Natural killer cell (primary cell): Measurements from ENCODE around the gene MPZ. TPM values are rescaled to one million over a fixed set of nuclear protein-coding genes. Genes with fewer than 3 reads are reported as not detected.

Experiments
- ATAC-seq, 3 donors: fragments of 150-1000 bp in 2 of 3; fragments of 200-7000 bp in 1 of 3; cut with Tn5 transposase; 1 replicate in 1 of 3; 2 replicates in 2 of 3; pipeline ENCODE4 v1.10.0; 2021; ENCODE audit warnings: mild to moderate bottlenecking in 2 of 3, moderate library complexity in 2 of 3
- DNase-seq, 2 donors: peaks; one replicate each; pipeline versions ENCODE4 v3.0.0 to v3.0.0-alpha.2; 2013 to 2021; ENCODE audit warnings: mixed read lengths in 1 of 2
- H3K27ac ChIP-seq: one replicate; pipeline ENCODE4 v1.5.1; 2013; ENCODE audit warnings: mild to moderate bottlenecking, low read length
- H3K27me3 ChIP-seq: one replicate; pipeline ENCODE4 v1.6.1; 2013; ENCODE audit warnings: low read length; ENCODE audit not compliant: control insufficient read depth, insufficient read depth
- H3K36me3 ChIP-seq: one replicate; pipeline ENCODE4 v1.6.1; 2013; ENCODE audit warnings: low read length; ENCODE audit not compliant: control insufficient read depth, insufficient read depth
- H3K4me1 ChIP-seq: one replicate; pipeline ENCODE4 v1.6.1; 2013; ENCODE audit warnings: low read length; ENCODE audit not compliant: control insufficient read depth, insufficient read depth
- H3K4me3 ChIP-seq: one replicate; pipeline ENCODE4 v1.5.1; 2013; ENCODE audit warnings: low read length
- H3K9me3 ChIP-seq: one replicate; pipeline ENCODE4 v1.6.1; 2013; ENCODE audit warnings: low read length; ENCODE audit not compliant: control insufficient read depth, insufficient read depth
- H3K27ac Mint-ChIP-seq, 2 donors: one replicate each; pipeline ENCODE4 v1.8.0; 2022; ENCODE audit warnings: mild to moderate bottlenecking in 2 of 2, mixed read lengths in 2 of 2, moderate library complexity in 1 of 2
- H3K27me3 Mint-ChIP-seq, 2 donors: one replicate each; pipeline ENCODE4 v1.8.0; 2022; ENCODE audit warnings: low read depth in 2 of 2, mixed read lengths in 2 of 2
- H3K36me3 Mint-ChIP-seq: one replicate; pipeline ENCODE4 v1.8.0; 2022; ENCODE audit warnings: mixed read lengths
- H3K4me1 Mint-ChIP-seq, 2 donors: one replicate each; pipeline ENCODE4 v1.8.0; 2022; ENCODE audit warnings: mixed read lengths in 2 of 2
- H3K4me3 Mint-ChIP-seq: one replicate; pipeline ENCODE4 v1.8.0; 2022; ENCODE audit warnings: mild to moderate bottlenecking, moderate library complexity, mixed read lengths
- H3K9me3 Mint-ChIP-seq, 2 donors: one replicate each; pipeline ENCODE4 v1.8.0; 2022; ENCODE audit warnings: mixed read lengths in 2 of 2
- WGBS: methylation state at CpG from one replicate; pipeline ENCODE4 v1.1.7; 2013; ENCODE audit warnings: missing lambda C conversion rate; ENCODE audit not compliant: insufficient coverage; 5-methylcytosine and 5-hydroxymethylcytosine counted together
- intact Hi-C: fragments of 100-400 bp; cut with micrococcal nuclease; formaldehyde crosslinking; loops from one replicate; pipeline ENCODE4 v1.14.2; 2022
- total RNA-seq, 4 donors: library from RNA; stranded (reverse); fragments of 120-200 nt in 1 of 4; gene quantifications; one replicate each; pipeline versions ENCODE4 v1.2.3 to v1.2.4, GENCODE V29; 2013 to 2022
- TF ChIP-seq, protein P1 (sequence below): fragments of 200-600 bp; IDR thresholded peaks from one replicate; pipeline ENCODE4 v1.8.0; 2022; ENCODE audit warnings: antibody characterized with exemption

Gene MPZ
- total RNA-seq, 3 donors from 2014 or later (not counting 1 experiment from before 2014, with no cell fraction given), result 4.6 to 9.0 (median 8.7) TPM

DNA sequence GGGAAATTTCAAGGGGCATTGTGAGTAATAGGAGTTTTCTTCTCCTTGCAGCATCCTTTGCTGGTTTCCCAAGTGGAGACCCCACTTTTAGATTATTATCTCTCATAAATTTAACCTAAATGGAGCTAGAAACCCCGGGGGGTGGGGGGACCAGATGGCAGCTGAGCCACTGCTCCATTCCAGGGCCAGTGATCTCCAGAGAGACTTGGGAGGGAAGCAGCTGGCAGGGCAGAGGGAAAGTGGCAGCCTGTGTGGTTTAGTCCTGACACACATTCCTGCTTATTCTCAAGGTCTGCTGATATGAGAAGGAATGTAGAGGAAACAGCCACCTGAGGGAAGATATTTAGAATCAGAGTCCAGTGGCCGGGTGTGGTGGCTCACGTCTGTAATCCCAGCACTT is 34.9 kb downstream of the MPZ start:
- Mint-ChIP-seq H3K27ac (no peak overlapping the region), H3K36me3 (no peaks in the 10 kb centered on the region), H3K4me1 (no peaks in the 10 kb centered on the region), H3K27me3 (peaks cover 20 to 23% of the 10 kb centered on the region in 2 donors), H3K4me3 (no peak overlapping the region), H3K9me3 (no peaks in the 10 kb centered on the region)
- intact Hi-C loops, result no loop called here
- Histone ChIP-seq H3K27me3 (peaks cover 3% of the 10 kb centered on the region), H3K9me3 (no peaks in the 10 kb centered on the region), H3K36me3 (no peaks in the 10 kb centered on the region), H3K4me3 (no peak overlapping the region), H3K27ac (no peak overlapping the region), H3K4me1 (no peaks in the 10 kb centered on the region)
- ATAC-seq, result no peak
- no peak for DNase-seq
- 89% methylated on average over 3 of the region's 3 CpGs for WGBS
- TF ChIP-seq, protein P1, sequence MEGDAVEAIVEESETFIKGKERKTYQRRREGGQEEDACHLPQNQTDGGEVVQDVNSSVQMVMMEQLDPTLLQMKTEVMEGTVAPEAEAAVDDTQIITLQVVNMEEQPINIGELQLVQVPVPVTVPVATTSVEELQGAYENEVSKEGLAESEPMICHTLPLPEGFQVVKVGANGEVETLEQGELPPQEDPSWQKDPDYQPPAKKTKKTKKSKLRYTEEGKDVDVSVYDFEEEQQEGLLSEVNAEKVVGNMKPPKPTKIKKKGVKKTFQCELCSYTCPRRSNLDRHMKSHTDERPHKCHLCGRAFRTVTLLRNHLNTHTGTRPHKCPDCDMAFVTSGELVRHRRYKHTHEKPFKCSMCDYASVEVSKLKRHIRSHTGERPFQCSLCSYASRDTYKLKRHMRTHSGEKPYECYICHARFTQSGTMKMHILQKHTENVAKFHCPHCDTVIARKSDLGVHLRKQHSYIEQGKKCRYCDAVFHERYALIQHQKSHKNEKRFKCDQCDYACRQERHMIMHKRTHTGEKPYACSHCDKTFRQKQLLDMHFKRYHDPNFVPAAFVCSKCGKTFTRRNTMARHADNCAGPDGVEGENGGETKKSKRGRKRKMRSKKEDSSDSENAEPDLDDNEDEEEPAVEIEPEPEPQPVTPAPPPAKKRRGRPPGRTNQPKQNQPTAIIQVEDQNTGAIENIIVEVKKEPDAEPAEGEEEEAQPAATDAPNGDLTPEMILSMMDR, result no peak

DNA sequence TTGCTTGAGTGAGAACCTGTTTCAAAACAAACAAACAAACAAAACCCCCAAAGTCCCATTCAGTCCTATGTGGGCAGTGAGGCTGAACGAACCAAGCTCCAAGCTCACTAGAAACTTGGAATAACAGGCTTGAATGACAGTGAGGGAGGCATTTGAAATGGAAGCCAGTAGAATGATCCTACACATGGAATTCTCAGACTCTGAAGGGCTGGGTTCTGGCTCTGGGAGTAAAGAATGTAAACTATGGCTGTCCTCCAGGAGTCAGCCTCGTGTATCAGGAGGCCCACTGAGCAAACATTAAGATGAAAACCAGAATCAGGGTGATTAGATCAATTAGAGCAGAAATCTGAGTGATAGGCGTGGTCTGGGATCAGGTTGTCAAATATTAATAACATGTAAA is 36.4 kb downstream of the MPZ start:
- H3K36me3 Mint-ChIP-seq, result no peaks in the 10 kb centered on the region
- no peak for ATAC-seq
- H3K27me3 Mint-ChIP-seq, result peaks cover 20 to 23% of the 10 kb centered on the region in 2 donors
- Histone ChIP-seq H3K27ac (no peak overlapping the region), H3K4me3 (no peak overlapping the region), H3K9me3 (no peaks in the 10 kb centered on the region), H3K27me3 (peaks cover 3% of the 10 kb centered on the region), H3K36me3 (no peaks in the 10 kb centered on the region), H3K4me1 (no peaks in the 10 kb centered on the region)
- intact Hi-C loops, result no loop called here
- WGBS, result 63% methylated on average over 3 of the region's 3 CpGs
- no peak overlapping the region for H3K4me3 Mint-ChIP-seq
- TF ChIP-seq, protein P1, result no peak
- no peak for DNase-seq
- no peaks in the 10 kb centered on the region for H3K9me3 Mint-ChIP-seq
- H3K27ac Mint-ChIP-seq, result no peak overlapping the region
- no peaks in the 10 kb centered on the region for H3K4me1 Mint-ChIP-seq

DNA sequence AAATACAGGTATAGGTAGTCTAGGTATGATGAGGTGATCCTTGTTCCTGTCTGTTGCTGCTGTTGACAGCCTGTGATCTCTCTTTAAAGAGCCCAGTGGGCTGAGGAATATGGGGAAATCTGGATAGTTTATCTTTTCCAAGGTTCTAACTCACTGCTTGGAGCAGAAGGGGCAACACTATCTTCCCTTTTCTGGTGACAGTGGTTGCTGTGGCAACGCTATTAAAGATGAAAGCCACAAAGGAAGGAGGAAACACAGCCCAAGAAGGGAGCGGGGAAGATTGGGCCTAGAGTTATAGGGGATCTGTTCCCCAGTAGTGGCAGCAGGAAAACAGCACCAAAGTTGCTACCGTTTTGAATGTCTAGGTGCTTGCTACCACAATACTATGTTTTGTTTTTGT is 42.4 kb downstream of the MPZ start:
- H3K4me1 ChIP-seq, result no peaks in the 10 kb centered on the region
- WGBS, result 19% methylated on average over 3 of the region's 3 CpGs
- ATAC-seq, result no peak
- Mint-ChIP-seq H3K36me3 (no peaks in the 10 kb centered on the region), H3K27ac (no peak overlapping the region), H3K4me1 (peaks cover 0 to 5% of the 10 kb centered on the region in 2 donors), H3K9me3 (no peaks in the 10 kb centered on the region), H3K4me3 (no peak overlapping the region), H3K27me3 (no peaks in the 10 kb centered on the region)
- H3K27ac ChIP-seq, result no peak overlapping the region
- no peak overlapping the region for H3K4me3 ChIP-seq
- no peaks in the 10 kb centered on the region for H3K9me3 ChIP-seq
- no peaks in the 10 kb centered on the region for H3K36me3 ChIP-seq
- TF ChIP-seq, protein P1, result no peak
- DNase-seq, result no peak
- intact Hi-C loops, result no loop called here
- no peaks in the 10 kb centered on the region for H3K27me3 ChIP-seq

DNA sequence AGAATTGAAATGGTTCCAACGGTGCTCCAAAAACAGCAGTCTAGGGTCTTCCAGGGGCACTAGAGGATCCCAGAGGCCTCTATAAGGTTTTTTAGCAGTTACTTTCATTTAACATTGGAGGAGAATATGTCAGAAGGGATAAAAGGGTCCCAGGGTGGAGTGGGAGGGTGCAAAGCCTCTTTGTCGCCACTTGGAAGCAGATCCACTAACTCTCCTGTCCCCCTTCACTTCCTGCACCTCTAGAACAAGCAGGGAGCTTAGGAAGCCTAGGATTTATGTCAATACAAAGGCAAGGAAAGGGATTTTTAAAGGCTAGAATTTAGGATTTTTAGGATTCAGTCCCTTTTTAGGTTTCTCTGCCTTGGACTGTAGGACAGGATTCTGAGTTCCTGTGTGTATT is 42.9 kb downstream of the MPZ start:
- Mint-ChIP-seq H3K4me3 (no peak overlapping the region), H3K36me3 (no peaks in the 10 kb centered on the region), H3K9me3 (no peaks in the 10 kb centered on the region), H3K27ac (no peak overlapping the region), H3K4me1 (peaks cover 0 to 5% of the 10 kb centered on the region in 2 donors), H3K27me3 (peaks cover under 1 to 2% of the 10 kb centered on the region in 2 donors)
- H3K27me3 ChIP-seq, result no peaks in the 10 kb centered on the region
- no peak overlapping the region for H3K4me3 ChIP-seq
- DNase-seq (no peak), ATAC-seq (no peak)
- no peaks in the 10 kb centered on the region for H3K4me1 ChIP-seq
- H3K36me3 ChIP-seq, result no peaks in the 10 kb centered on the region
- no peaks in the 10 kb centered on the region for H3K9me3 ChIP-seq
- H3K27ac ChIP-seq, result no peak overlapping the region
- TF ChIP-seq, protein P1, result no peak
- 86% methylated on average over 1 of the region's 2 CpGs for WGBS
- intact Hi-C loops, result no loop called here
